HEK293 (cell line): Measurements from ENCODE around the gene IKZF2.

Source experiments
- ZNF16 ChIP-seq: fragments of 450-650 bp; formaldehyde crosslinking; IDR thresholded peaks from 2 replicates; pipeline ENCODE4 v1.5.1; 2016; ENCODE audit warnings: low read depth, missing biosample characterization, missing genetic modification characterization
- ZNF558 ChIP-seq: fragments of 450-650 bp; formaldehyde crosslinking; IDR thresholded peaks from 2 replicates; pipeline ENCODE4 v1.5.1; 2016; ENCODE audit warnings: missing biosample characterization, missing genetic modification characterization
- ZNF768 ChIP-seq: fragments of 450-650 bp; formaldehyde crosslinking; IDR thresholded peaks from 2 replicates; pipeline ENCODE4 v1.5.1; 2018; ENCODE audit warnings: missing biosample characterization, mild to moderate bottlenecking, missing genetic modification characterization
- TF ChIP-seq, protein P1 (sequence below): fragments of 450-650 bp; formaldehyde crosslinking; IDR thresholded peaks from 2 replicates; pipeline ENCODE4 v1.5.1; 2016; ENCODE audit warnings: missing biosample characterization, missing genetic modification characterization
- TF ChIP-seq, protein P2 (sequence below): fragments of 450-650 bp; formaldehyde crosslinking; IDR thresholded peaks from 2 replicates; pipeline ENCODE4 v1.5.1; 2016; ENCODE audit warnings: missing biosample characterization, missing genetic modification characterization

DNA sequence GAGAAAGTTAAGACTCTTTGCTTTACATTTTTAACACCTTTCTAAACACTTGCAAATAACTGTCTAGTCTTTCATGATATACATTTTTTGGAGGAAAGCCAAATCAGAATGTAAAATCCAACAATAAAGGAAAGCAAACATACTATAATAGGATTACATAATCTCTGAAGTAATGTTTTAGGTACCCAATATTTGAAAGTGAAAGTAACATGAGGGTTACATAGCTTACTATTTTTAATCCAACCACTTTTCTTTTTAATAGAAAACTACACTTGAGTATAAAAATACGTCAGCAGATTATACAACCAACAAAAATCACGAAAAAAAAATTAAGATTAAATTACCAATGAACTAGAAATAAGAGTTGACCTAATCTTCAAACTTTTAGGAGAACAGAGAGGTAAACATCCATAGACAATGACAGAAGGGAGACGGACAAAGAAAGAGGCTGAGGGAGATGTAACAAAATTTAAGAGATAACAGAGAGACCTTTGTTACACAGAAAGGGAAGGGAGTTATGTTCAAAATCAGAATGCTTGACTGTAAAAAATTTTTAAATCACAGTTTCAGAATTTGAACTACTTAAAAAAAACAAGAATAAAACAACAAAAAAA lies 150.0 kb downstream of the IKZF2 start:
- TF ChIP-seq, protein P1, sequence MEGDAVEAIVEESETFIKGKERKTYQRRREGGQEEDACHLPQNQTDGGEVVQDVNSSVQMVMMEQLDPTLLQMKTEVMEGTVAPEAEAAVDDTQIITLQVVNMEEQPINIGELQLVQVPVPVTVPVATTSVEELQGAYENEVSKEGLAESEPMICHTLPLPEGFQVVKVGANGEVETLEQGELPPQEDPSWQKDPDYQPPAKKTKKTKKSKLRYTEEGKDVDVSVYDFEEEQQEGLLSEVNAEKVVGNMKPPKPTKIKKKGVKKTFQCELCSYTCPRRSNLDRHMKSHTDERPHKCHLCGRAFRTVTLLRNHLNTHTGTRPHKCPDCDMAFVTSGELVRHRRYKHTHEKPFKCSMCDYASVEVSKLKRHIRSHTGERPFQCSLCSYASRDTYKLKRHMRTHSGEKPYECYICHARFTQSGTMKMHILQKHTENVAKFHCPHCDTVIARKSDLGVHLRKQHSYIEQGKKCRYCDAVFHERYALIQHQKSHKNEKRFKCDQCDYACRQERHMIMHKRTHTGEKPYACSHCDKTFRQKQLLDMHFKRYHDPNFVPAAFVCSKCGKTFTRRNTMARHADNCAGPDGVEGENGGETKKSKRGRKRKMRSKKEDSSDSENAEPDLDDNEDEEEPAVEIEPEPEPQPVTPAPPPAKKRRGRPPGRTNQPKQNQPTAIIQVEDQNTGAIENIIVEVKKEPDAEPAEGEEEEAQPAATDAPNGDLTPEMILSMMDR (tag by site-specific recombination): no peak
- TF ChIP-seq ZNF558: no peak
- TF ChIP-seq ZNF16 (tag by site-specific recombination): no peak
- TF ChIP-seq ZNF768 (tag by site-specific recombination): no peak
- TF ChIP-seq, protein P2, sequence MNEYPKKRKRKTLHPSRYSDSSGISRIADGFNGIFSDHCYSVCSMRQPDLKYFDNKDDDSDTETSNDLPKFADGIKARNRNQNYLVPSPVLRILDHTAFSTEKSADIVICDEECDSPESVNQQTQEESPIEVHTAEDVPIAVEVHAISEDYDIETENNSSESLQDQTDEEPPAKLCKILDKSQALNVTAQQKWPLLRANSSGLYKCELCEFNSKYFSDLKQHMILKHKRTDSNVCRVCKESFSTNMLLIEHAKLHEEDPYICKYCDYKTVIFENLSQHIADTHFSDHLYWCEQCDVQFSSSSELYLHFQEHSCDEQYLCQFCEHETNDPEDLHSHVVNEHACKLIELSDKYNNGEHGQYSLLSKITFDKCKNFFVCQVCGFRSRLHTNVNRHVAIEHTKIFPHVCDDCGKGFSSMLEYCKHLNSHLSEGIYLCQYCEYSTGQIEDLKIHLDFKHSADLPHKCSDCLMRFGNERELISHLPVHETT (tag by site-specific recombination): no peak
